ENCODE measurements around the gene KDM4B.

- TF ChIP-seq CTCF (IDR thresholded peaks at IDR 0.05), result no peak
- TF ChIP-seq POLR2AphosphoS5 (IDR thresholded peaks at IDR 0.05), result no peak
- TF ChIP-seq POLR2A (IDR thresholded peaks at IDR 0.05; ENCODE audit: low read depth), result no peak
- no peak for TF ChIP-seq EP300 (IDR thresholded peaks at IDR 0.05)
Observed at GRCh38 chr19:4979211-4979807, 10.4 kb downstream of the KDM4B start.

Data from esophagus muscularis mucosa (tissue), 4 donors.